GM21737 (cell line): ENCODE data around the gene PLEKHA6.

Source experiments
- ATAC-seq: cut with Tn5 transposase; IDR thresholded peaks from one replicate; pipeline ENCODE4 v1.9.1; 2021; ENCODE audit warnings: mild to moderate bottlenecking, moderate library complexity; ENCODE audit not compliant: unreplicated experiment

The PLEKHA6 gene

GRCh38 chr1:204359474-204360255, at the start of gene PLEKHA6:
Gene PLEKHA6, minus strand, starts transcription at chr1:204359929. Its CDS starts 86,202 bp downstream, at chr1:204273727.
- no peak for ATAC-seq

GRCh38 chr1:204409123-204409522, 49.4 kb upstream of the PLEKHA6 start:
- ATAC-seq, result no peak

GRCh38 chr1:204408602-204409001, 48.9 kb upstream of the PLEKHA6 start:
- no peak for ATAC-seq

GRCh38 chr1:204408074-204408507, 48.4 kb upstream of the PLEKHA6 start:
- no peak for ATAC-seq

- no peak for ATAC-seq
Observed at GRCh38 chr1:204407295-204407971, 47.7 kb upstream of the PLEKHA6 start.

GRCh38 chr1:204406621-204407020, 46.9 kb upstream of the PLEKHA6 start:
- ATAC-seq, result no peak

GRCh38 chr1:204405988-204406387, 46.3 kb upstream of the PLEKHA6 start:
- ATAC-seq, result no peak

- ATAC-seq, result no peak
Observed at GRCh38 chr1:204404629-204405028, 44.9 kb upstream of the PLEKHA6 start.

GRCh38 chr1:204402391-204402790, 42.7 kb upstream of the PLEKHA6 start:
- ATAC-seq, result no peak

- no peak for ATAC-seq
Observed at GRCh38 chr1:204401730-204402129, 42.0 kb upstream of the PLEKHA6 start.

- no peak for ATAC-seq
Observed at GRCh38 chr1:204400882-204401510, 41.3 kb upstream of the PLEKHA6 start.

GRCh38 chr1:204398197-204399125, 38.7 kb upstream of the PLEKHA6 start:
- ATAC-seq, result peak; percentile 67

GRCh38 chr1:204396015-204396583, 36.4 kb upstream of the PLEKHA6 start:
- no peak for ATAC-seq

GRCh38 chr1:204391629-204392028, 31.9 kb upstream of the PLEKHA6 start:
- ATAC-seq, result no peak

- ATAC-seq, result no peak
Observed at GRCh38 chr1:204390751-204391466, 31.2 kb upstream of the PLEKHA6 start.

- ATAC-seq, result no peak
Observed at GRCh38 chr1:204385727-204386126, 26.0 kb upstream of the PLEKHA6 start.

GRCh38 chr1:204384636-204385352, 25.1 kb upstream of the PLEKHA6 start:
- no peak for ATAC-seq

GRCh38 chr1:204383163-204383904, 23.6 kb upstream of the PLEKHA6 start:
- ATAC-seq, result no peak
